Mammary microvascular endothelial cell (primary cell): ENCODE measurements around the gene TMCO4. TPM values are rescaled to one million over a fixed set of nuclear protein-coding genes. Genes with fewer than 3 reads are reported as not detected.

ENCODE experiments used
- total RNA-seq: library from RNA; depleted of rRNA; stranded (reverse); fragments of >200 nt; gene quantifications from 2 replicates; pipeline ENCODE4 v1.2.3, GENCODE V29; 2015

The TMCO4 gene
- 6.8 and 7.9 TPM in 2 replicates for total RNA-seq

DNA sequence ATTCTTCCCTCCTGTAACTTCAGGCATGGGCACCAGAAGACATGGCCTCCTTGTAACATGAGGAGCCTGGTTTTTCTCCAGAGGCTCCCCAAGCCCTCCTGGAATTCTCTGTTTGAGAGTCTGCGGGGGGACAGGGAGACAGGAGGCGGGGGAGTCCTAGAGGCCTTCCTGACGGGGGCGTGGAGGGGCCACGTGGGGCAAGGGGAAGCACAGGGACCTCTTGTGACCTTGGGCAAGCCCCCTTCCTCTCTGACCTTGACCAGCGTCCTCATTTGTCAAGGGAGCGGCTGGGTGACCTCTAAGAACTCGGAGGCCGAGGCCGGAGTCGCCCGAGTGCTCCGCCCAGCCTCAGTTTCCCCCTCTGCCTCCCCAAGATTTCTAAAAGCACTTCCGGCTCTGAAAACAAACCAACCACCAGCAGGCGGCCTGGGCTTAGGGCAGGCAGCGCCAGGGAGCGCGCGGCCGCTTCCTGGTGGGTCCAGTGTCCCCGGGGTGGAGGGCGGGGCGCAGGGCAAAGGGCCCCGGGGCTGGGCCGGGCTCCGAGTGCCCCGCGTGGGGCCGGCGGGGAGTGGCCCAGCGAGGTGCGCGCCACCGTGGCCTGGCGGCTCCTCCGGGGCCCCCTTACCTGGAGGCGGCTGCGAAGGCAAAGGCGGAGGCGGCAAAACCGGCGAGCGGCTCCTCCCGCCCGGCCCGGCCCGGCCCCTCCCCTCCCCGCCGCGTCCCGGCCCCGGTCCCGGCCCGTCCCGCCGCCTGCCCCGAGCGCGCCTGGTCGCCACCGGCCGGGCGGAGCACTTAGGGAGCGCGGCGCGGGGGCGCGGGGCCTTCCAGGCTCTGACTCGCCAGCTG, at the start of gene TMCO4:
TMCO4 (minus strand) TSS at position 687 of the 846 bp plus-strand sequence. CDS start 19,158 bp downstream, outside the sequence.

DNA sequence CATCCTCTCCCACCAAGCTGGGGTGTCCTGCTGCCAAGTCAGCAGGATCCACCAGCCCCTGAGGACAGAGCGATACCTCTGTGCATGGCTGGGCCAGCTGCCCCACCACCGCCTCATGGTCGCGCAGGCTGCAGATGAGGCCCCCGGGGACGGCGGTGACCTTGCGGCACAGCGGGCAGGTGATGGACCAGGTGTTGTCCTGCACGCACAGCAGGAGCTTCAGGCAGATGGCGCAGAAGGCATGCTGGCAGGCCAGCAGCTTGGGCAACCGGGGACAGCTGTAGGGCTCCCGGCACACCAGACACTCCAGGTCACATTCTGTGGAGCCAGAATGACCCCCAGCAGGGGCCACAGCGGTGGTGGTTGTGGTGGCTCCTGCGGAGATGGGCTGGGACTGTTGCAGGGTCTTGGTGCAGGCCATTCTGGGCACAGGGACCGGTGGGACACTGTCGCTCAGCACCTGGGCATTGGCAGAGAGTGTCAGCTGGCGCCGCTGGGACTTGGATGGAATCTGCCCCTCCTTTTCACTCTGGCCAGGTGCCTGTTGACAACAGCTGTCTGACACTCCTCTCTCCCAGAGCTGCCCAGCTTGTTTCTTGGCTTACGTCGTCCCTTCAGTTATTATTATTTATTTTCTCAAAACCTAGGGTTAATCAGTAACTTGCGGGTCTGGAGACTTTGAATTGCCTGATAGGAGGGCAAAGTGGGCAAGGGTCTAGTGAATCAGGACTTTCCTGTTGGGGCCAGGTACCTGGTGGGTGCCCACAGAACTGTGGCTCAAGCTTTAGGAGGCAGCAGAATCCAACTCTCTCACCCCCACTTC, 15.2 kb upstream of the TMCO4 start, which contains the start of gene RNF186:
RNF186 (minus strand) TSS at position 603 of the 823 bp plus-strand sequence; CDS start at position 421, 182 bp downstream.

DNA sequence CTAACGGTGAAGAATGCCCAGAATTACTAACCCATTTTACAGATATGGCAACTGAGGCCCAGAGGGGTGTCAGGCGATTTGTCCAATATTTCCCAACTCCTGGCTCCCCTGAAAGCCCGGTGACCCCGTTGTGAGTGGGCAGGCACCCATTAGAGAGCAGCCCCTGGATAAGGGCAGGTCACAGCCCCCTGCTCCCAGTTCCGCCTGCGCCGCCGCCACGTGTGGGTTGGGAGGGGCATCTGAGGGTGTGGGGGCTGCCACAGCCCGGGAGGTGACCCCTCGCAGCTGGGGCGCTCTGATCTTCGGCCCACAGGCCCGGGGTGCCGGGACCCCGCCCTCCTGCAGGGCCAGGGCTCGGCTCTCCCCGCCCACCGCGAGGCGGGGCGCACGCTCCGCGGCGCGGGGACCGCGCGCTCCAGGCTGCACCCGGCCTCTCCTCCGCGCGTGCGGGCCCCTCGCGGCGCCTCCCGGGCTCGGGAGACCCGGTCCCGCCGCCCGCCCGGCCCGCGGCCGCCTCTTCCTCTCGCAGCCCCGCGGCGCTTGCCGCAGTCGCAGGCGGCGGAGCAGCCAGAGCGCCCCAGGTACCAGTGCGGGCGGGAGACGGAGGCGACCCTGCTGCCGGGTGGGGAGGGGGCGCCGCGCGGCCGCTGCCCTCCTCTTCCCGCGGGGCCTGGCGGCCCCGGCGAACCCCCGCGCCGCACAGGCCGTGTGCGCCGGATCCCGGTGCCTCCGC, 135.1 kb downstream of the TMCO4 start, which contains the start of gene HTR6:
HTR6 (plus strand) TSS at position 423 of the 733 bp plus-strand sequence. CDS start 879 bp downstream, outside the sequence.

DNA sequence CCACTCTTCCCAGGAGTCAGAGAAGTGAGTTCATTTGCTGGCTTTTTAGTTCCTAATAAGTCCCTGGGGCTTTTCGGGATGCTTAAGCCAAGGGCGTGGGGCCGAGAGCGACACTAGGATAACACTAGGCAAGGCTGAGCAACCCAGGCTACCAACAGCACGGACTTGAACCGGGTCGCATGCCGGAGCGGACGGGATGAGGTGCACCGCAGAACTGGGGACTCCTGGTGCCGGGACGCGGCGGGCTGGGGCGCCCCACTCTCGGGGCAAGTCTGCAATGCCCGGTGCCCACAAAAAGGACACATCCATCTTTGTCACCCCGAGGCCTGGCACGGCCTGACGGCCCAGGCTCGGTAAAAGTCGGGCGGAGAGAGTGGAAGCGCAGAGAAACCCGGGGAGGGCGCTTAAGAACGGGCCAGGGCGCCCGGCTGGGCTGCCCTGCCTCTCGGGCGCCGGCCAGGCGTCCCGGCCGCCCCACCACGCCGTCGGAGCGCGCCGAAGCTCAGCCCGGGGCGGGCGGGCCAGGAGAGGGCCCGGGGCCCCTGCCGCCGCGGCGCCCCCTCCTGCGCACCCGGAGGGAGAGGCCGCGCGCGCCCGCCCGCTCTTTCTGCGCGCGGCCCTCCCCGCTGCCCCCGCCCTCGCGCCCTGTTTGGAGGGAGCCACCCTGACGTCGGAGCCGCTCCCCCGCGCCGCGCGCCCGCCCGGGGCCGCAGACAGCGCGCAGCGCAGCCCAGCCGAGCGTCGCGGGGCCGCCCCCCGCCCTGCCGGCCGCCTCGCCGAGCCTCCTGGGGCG, 155.9 kb downstream of the TMCO4 start, which contains the start of gene NBL1:
NBL1 (plus strand) TSS at position 710 of the 793 bp plus-strand sequence. CDS start 10,720 bp downstream, outside the sequence.

Other genes with a start within 250 kb of the TMCO4 start
- 54.3 and 72.4 TPM in 2 replicates for gene NBL1, start 155.6 kb downstream of the TMCO4 start, total RNA-seq
- gene HTR6, start 135.0 kb downstream of the TMCO4 start, total RNA-seq = not detected in 2 replicates
- not detected in 2 replicates for gene RNF186, start 15.4 kb upstream of the TMCO4 start, total RNA-seq
- 1.8 and 2.1 TPM in 2 replicates for gene OTUD3, start 82.5 kb upstream of the TMCO4 start, total RNA-seq
- gene PLA2G2E, start 123.7 kb upstream of the TMCO4 start, total RNA-seq = not detected in 2 replicates
- gene PLA2G2A, start 179.7 kb upstream of the TMCO4 start, total RNA-seq = not detected in 2 replicates